ENCODE measurements around the gene RTN4R.

- no peak for TF ChIP-seq CTCF (IDR thresholded peaks at IDR 0.05)
- no peak for TF ChIP-seq POLR2A (IDR thresholded peaks at IDR 0.05)
- no peak for TF ChIP-seq POLR2AphosphoS5 (IDR thresholded peaks at IDR 0.05)
- TF ChIP-seq EP300 (IDR thresholded peaks at IDR 0.05; ENCODE audit: low read depth), result no peak
These were observed 15.0 kb downstream of the RTN4R start for GRCh38 chr22:20253161-20253560.
